ENCODE data around the gene BTBD19. TPM values are rescaled to one million over a fixed set of nuclear protein-coding genes. Genes with fewer than 3 reads are reported as not detected.
"Not testable (repeated sequence)": the region's sequence is repeated elsewhere in the genome, so short reads cannot be mapped to it uniquely, and the experiment has no call there.

BTBD19 gene
- total RNA-seq, 6 donors from 2014 or later: 5.1 to 63.9 (median 17.8) TPM

DNA sequence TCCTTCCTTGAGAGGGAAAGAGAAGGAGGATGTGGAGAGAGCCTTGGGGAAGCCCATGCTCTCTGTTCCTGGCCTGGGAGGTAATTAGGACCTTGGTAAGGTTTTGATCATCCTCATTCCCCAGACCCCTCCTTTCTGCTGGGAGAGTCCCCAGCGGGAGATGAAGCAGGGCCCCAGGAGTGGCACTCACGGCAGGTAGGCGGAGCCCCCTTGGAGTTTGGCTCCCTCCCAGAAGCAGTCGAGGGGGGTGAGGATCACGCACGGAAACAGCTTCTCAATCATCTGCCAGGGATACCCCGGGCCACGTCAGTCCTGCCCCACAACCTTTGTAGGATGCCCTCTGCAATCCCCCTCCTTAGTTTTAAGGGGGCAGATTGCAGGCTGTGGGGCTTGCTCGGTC, 23.2 kb downstream of the BTBD19 start:
- no peak for DNase-seq
- Histone ChIP-seq H3K9me3 (no peaks in the 10 kb centered on the region), H3K4me1 (peaks cover 6 to 37% (median 9%) of the 10 kb centered on the region in 4 donors), H3K27ac (peak overlapping the region in 2 of 4 donors; percentile 11 to 18), H3K4me3 (no peak overlapping the region), H3K36me3 (no peaks in the 10 kb centered on the region), H3K27me3 (no peaks in the 10 kb centered on the region)
- TF ChIP-seq EP300 (IDR thresholded peaks at IDR 0.05) (no peak), CTCF (IDR thresholded peaks at IDR 0.05) (no peak), POLR2AphosphoS5 (IDR thresholded peaks at IDR 0.05) (no peak), POLR2A (IDR thresholded peaks at IDR 0.05) (no peak)
- WGBS, 2 donors: 19 to 53% methylated on average over 4 to 9 of the region's 9 CpGs
- ATAC-seq (ENCODE audit: low FRiP score in 2 of 2): no peak

GRCh38 chr1:44832056-44832705, 23.9 kb downstream of the BTBD19 start:
- peaks cover under 1 to 32% (median 9%) of the 10 kb centered on the region in 4 donors for H3K4me1 ChIP-seq
- ATAC-seq (ENCODE audit: low FRiP score in 2 of 2) (no peak), DNase-seq (no peak)

GRCh38 chr1:44834328-44834727, 26.0 kb downstream of the BTBD19 start:
- H3K36me3 ChIP-seq: no peaks in the 10 kb centered on the region
- no peaks in the 10 kb centered on the region for H3K9me3 ChIP-seq
- no peak overlapping the region for H3K27ac ChIP-seq
- DNase-seq (no peak), ATAC-seq (ENCODE audit: low FRiP score in 2 of 2) (no peak)
- WGBS, 2 donors: 47 to 52% methylated on average over 7 of the region's 7 CpGs
- H3K4me3 ChIP-seq: no peak overlapping the region
- H3K4me1 ChIP-seq: peaks cover 0 to 32% (median 9%) of the 10 kb centered on the region in 4 donors
- no peaks in the 10 kb centered on the region for H3K27me3 ChIP-seq
- no peak for TF ChIP-seq POLR2AphosphoS5 (IDR thresholded peaks at IDR 0.05)
- no peak for TF ChIP-seq EP300 (IDR thresholded peaks at IDR 0.05)
- no peak for TF ChIP-seq CTCF (IDR thresholded peaks at IDR 0.05)
- TF ChIP-seq POLR2A (IDR thresholded peaks at IDR 0.05): no peak

More at GRCh38 chr1:44832056-44832705, 23.9 kb downstream of the BTBD19 start:
- Histone ChIP-seq H3K36me3 (no peaks in the 10 kb centered on the region), H3K9me3 (no peaks in the 10 kb centered on the region), H3K27ac (no peak overlapping the region), H3K4me3 (no peak overlapping the region), H3K27me3 (no peaks in the 10 kb centered on the region)
- WGBS, 2 donors: 75 to 76% methylated on average over 9 to 13 of the region's 13 CpGs
- no peak for TF ChIP-seq POLR2AphosphoS5 (IDR thresholded peaks at IDR 0.05)
- TF ChIP-seq CTCF (IDR thresholded peaks at IDR 0.05): no peak
- no peak for TF ChIP-seq EP300 (IDR thresholded peaks at IDR 0.05)
- no peak for TF ChIP-seq POLR2A (IDR thresholded peaks at IDR 0.05)

- ATAC-seq (ENCODE audit: low FRiP score in 2 of 2): peak; percentile 86 to 87
- DNase-seq: peak in 1 of 2 donors; percentile 87
- WGBS, 2 donors: 67 to 69% methylated on average over 23 of the region's 23 CpGs
- H3K27me3 ChIP-seq: no peaks in the 10 kb centered on the region
- TF ChIP-seq POLR2AphosphoS5 (IDR thresholded peaks at IDR 0.05) (no peak), CTCF (IDR thresholded peaks at IDR 0.05) (peak; percentile 64 to 84 (median 78))
- peaks cover 0 to 21% (median 8%) of the 10 kb centered on the region in 4 donors for H3K4me1 ChIP-seq
- no peaks in the 10 kb centered on the region for H3K9me3 ChIP-seq
- no peaks in the 10 kb centered on the region for H3K36me3 ChIP-seq
- no peak overlapping the region for H3K27ac ChIP-seq
- H3K4me3 ChIP-seq: no peak overlapping the region
These were observed 27.7 kb downstream of the BTBD19 start for GRCh38 chr1:44835738-44836675.

- H3K9me3 ChIP-seq; ATAC-seq (ENCODE audit: low FRiP score in 2 of 2); H3K36me3 ChIP-seq; H3K27ac ChIP-seq; H3K27me3 ChIP-seq; H3K4me3 ChIP-seq; DNase-seq: not testable (repeated sequence)
- WGBS, 2 donors: 91 to 96% methylated on average over 11 of the region's 11 CpGs
- H3K4me1 ChIP-seq: peaks cover 8 to 17% (median 9%) of the 10 kb centered on the region in 4 donors
These were observed 30.0 kb downstream of the BTBD19 start for GRCh38 chr1:44838294-44838693.
